Jurkat, Clone E6-1 (cell line): ENCODE measurements around the gene IPO5. TPM values are rescaled to one million over a fixed set of nuclear protein-coding genes. Genes with fewer than 3 reads are reported as not detected.

ENCODE experiments used
- DNase-seq: peaks from one replicate; pipeline ENCODE4 v3.0.0-alpha.2; 2011; ENCODE audit warnings: low read depth, low spot score
- H3K4me3 ChIP-seq: 2 replicates; pipeline ENCODE4 v1.5.1; 2011; ENCODE audit warnings: mild to moderate bottlenecking, low read length, control low read depth, moderate library complexity
- polyA plus RNA-seq: library from polyadenylated mRNA; unstranded; fragments of >200 nt; gene quantifications from one replicate; pipeline ENCODE4 v1.2.1, GENCODE V29; 2012; ENCODE audit warnings: missing spikeins; ENCODE audit not compliant: insufficient read length, insufficient read depth

IPO5 gene
- polyA plus RNA-seq: 120 TPM

DNA sequence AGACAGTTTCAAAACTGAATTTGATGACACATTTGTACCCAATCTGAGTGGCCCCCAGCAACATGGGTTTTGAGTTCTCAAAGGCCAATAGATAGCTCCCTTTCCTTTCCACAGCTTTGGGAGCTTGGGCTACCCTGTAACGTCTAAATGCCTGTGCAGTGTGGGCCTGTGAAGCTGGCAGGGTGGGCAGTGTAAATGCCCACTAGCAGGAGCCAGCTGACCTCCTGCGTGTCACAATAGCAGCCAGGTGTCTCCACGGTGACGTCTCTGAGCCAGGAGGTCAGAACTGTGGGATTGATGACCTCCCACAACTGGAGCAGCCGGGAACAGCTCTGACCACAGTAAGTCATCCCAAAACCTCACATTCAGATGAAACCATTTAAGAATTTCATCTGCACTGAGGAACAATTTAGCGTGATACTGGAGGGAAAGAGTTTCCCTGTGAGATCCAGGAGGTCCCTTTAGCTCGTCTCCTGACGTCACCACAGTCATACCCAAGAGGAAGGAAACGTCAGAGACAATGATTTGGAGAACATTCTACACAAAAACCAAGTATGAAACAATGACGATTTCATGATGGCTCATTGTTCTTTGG, at the start of gene IPO5:
Gene IPO5 (plus strand): TSS at position 300 of the 595 bp plus-strand sequence. CDS start 23,022 bp downstream, outside the sequence.
- DNase-seq: no peak
- no peak within 1 kb of the TSS for H3K4me3 ChIP-seq

DNA sequence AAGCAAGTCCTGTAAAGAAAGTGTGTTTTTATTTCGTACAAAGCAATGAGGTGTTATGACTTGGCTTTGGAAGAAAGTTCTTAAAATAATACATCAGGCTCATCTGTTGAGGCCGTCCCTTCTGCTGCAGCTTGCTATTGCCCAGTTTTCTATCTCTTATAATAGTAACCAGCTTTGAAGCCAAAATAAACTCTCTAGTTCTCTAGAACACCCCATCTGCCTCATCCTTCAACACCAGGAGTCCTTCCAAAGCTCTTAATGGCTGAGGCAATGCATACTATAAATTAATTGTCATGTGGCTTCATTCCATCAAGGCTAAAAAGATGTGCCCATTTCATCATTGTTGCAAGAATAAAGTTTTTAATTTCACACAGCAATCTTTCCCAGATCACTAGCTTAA, 49.4 kb upstream of the IPO5 start:
- no peak overlapping the region for H3K4me3 ChIP-seq
- no peak for DNase-seq

DNA sequence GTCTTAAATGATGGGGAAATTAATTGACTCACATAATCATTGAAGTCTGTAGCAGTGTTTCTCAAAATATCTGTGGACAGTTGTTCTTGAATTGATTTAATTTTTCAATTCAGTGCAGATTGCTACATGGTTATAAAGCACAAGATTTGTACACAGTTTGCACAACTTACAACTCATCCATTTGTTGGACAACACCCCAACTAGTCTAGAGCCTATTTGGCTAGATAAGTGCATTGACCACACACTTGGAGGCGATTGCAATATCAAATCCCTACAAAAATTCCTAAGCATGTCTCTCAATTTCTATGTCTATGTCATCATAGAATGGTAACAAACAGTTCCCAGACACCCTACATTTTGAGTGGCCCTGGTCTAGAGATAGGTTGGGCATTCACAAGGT, 48.0 kb upstream of the IPO5 start:
- H3K4me3 ChIP-seq: no peak overlapping the region
- no peak for DNase-seq

DNA sequence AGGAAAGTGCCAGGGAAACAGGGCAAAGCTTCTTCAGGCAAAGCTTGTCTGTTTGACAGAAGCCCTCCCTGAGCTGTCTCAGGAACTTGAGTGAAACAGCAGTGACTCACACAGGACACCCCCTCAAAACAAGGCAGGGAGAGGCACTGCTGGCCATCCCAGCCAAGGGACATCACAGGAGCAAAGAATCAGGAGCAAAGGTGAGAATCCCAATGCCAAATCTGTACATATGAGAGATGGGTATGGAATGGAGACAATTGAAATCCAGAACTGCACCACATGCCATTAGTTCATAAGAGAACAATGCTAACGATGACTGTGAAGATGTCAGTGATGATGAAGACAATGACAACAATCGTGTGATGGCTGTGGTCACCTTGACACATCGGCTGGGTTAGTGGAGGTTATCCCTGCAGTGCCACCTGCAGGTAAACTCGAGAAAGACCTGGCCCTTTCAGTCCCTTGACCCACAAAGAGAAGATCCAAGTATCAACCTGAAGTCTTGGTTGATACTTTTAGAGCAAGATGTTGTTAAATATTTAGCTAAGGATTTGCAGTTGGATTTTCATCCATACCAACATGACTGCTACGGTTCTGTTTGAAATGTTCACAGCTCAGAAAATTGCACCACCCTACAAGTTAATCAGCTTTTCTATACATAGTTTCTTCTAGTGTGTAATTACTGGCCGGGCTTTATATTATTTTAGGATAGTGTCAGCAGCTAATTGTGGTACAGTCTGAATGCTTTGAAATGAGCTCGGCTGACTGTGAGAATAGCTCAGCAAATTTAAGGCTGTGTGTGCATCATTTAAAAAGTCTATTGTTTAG, 42.0 kb upstream of the IPO5 start:
- no peak for DNase-seq
- H3K4me3 ChIP-seq: no peak overlapping the region

DNA sequence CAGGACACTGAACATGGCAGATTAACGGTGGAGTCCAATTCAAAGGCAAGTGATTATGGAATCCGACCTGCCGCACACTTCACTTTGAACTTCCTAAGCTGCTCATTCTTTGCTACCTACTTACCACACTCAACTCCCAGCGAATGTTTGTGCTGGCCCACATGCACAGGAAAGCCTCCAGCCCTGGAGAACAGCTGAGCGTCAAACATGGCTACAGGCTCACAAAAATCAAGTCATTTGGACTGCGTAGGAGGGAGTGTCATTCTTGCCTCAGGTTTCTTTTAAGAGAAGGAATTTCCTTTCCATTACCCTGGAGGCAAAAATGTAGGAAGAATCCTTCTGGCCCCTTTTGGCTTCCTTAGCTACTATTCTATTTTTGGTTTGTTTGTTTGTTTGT, 41.3 kb upstream of the IPO5 start:
- H3K4me3 ChIP-seq: no peak overlapping the region
- no peak for DNase-seq

DNA sequence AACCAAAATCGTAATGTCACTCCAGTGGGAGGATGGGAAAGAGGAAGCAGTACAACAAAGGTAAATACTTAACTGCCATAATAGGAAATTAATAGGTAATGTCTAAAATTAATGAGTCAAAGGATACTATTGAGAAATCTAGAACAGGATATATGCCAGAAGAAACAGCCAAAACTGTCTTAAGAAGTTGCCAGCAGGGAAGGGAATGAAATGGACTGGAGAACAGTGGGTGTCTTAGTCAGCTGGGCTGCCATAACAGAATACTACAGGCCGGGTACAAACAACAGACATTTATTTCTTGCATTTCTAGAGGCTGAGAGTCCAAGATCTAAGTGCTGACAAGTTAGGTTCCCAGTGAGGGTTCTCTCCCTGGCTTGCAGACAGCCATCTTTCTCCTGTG, 40.3 kb upstream of the IPO5 start:
- DNase-seq: no peak
- no peak overlapping the region for H3K4me3 ChIP-seq

DNA sequence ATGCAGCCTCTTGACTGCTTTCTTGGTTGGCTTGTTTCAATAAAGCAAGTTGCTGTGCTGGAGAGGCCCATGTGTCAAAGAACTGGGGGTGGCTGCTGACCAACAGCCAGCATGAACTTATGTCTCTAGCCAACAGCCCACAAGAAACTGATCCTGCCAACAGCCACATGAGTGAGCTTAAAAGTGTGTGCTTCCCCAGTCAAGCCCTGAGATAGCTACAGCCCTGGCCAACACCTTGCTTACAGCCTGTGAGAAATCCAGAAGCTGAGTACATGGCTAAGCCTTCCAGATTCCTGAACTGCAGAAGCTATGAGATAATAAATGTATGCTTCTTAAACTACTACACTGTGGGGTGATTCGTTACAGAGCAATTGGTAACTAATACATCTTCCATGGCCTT, 38.9 kb upstream of the IPO5 start:
- no peak overlapping the region for H3K4me3 ChIP-seq
- no peak for DNase-seq

DNA sequence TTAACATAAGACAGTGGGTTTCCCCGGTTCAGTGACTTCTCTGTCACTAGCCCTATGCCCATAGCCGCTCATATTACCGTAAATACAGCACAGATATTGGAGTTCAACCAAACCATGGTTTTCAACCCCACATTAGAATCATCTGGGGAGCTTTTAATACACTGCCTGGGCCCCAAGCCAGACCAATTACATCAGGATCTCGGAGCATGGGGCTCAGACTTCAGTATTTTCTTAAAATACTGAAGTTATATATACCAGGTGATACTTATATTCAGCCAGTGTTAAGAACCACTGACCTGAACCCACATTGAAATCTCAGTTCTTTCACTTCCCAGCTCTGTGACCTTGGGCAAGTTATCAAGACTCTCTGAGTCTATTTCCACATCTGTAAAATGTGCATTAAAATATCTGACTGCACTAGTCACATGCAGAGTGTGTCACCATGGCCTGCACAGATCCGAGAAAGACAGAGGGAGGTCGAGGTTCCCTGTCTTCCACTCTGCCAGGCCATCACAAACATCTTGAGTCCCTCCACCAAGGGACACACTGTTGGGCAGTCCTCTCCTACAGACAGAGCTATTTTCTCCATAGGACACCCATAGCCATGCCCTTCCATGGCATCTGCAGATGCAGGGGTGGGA, 32.2 kb upstream of the IPO5 start:
- no peak for DNase-seq
- H3K4me3 ChIP-seq: no peak overlapping the region

DNA sequence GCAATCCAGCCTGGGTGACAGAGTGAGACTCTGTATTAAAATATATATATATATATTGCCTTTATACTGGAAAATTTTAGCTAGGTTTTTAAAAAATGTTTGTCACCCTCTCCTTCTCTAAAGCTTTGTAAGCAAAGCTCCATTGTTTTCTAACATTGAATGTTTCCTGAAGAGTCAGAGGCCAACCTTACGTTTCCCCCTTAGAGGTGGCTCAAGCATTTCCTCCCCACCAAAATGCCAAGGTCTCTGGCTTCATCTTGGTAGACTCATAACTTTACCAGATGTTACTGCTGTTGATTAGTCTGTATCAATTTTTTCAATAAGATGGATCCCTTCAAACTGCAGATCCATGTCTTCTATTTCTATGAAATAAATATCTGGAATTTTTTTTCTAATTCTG, 25.2 kb upstream of the IPO5 start:
- DNase-seq: no peak
- no peak overlapping the region for H3K4me3 ChIP-seq

DNA sequence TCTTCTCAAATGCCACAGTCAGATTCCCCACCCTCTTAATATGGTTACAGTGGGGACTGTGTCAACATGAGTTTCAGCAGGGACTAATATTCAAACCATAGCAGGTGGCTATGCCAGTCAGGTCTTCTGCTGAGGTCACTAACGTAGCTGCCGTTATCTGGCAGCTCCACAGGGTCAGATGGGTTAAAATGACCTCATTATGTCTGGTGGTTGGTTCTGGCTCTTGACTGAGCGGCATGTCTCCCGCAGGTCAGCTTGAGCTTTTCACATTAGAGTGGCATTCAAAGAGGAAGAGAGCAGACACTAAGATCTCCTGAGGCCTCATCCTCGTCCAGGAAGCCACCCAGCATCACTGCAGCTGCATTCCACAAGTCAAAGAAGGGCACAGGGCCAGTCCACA, 21.4 kb upstream of the IPO5 start:
- no peak overlapping the region for H3K4me3 ChIP-seq
- no peak for DNase-seq

DNA sequence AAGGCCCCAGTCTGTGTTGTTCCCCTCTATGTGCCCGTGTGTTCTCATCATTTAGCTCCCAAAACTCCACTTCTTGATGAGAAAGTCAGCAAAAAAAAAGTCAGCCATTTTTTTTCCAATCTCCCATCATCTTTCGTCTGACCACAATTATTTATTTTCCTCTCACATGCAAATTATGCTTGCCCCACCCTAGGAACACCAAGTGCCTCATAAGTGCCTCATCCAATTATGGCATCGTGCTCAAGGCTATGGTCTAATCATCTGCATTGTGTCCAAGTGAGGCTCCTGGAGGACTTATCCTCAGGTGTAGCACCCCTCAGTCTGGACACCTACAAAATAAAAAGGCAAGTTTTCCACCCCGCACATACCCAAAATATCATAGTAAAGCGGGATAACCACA, 20.8 kb upstream of the IPO5 start:
- H3K4me3 ChIP-seq: no peak overlapping the region
- no peak for DNase-seq

DNA sequence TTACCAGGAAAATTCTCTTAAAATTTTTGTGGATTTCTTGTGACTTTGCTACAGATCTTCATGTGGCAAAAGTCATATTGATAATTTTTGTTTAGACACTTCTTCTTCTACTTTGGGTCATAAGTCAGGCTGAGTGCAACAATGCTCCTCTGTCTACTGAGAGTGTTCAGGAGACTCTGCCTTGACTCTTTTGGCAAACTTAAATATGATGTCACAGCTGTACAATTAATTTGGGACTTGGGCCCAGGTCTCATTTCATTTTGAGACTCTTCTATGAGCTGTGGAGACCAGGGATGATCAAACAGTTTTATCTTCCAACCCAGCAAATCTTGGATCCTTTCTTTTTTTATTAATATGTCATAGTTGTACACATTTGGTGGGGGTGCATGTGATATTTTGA, 19.7 kb upstream of the IPO5 start:
- H3K4me3 ChIP-seq: no peak overlapping the region
- no peak for DNase-seq

DNA sequence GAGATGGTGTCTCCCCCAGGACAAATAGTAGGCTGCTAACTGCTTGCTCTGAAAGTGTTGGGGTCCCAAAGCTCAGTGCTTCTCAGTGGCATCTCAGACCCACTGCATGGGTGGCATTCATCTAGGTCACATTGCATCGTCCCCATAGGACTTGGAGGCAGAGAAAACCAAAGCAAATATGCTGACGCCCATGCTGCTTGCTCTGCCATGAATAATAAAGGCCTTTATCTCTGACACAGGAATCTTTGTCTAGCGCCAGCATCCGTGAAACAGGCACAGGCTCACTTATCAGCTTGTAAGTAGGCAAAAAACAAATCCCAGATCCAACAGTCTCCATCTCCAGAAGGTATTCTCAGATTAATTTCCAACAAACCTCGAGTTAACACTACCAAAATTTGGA, 18.9 kb upstream of the IPO5 start:
- DNase-seq: no peak
- no peak overlapping the region for H3K4me3 ChIP-seq

DNA sequence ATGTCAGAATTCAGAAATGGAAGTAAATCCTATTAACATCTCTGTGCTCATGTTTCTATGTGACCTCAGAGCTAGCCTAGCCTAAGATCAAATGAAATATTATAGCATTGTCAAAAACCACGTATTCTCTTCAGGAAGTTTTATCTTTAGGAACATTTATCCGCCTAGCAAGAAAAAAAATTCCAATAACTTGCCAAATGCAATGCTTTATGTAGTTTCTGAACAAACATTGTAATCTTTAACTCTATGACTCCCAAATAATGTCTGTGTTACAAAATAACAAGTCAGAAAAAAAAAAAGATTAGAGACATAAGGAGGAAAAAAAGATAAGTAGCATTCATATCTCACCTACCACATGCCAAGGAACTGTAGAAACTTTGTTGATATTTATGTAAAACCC, 18.4 kb upstream of the IPO5 start:
- no peak overlapping the region for H3K4me3 ChIP-seq
- no peak for DNase-seq

DNA sequence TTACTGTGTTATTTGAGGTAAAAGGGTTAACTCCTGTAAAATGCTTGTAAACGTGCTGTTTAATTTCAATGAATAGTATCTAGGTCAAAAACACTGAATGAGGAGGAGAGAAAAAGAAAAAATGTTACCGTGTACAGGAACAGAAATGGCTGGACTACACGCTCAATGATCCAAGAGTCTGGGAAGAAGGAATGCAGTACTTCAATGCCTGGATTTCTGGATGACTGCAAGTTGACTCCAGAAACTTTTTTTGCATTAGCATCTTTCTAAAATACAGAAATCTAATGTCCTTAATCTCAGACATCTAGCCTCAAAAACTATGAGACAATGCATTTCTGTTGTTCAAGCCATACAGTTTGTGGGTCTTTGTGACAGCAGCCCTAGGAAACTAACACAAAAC, 17.4 kb upstream of the IPO5 start:
- no peak for DNase-seq

DNA sequence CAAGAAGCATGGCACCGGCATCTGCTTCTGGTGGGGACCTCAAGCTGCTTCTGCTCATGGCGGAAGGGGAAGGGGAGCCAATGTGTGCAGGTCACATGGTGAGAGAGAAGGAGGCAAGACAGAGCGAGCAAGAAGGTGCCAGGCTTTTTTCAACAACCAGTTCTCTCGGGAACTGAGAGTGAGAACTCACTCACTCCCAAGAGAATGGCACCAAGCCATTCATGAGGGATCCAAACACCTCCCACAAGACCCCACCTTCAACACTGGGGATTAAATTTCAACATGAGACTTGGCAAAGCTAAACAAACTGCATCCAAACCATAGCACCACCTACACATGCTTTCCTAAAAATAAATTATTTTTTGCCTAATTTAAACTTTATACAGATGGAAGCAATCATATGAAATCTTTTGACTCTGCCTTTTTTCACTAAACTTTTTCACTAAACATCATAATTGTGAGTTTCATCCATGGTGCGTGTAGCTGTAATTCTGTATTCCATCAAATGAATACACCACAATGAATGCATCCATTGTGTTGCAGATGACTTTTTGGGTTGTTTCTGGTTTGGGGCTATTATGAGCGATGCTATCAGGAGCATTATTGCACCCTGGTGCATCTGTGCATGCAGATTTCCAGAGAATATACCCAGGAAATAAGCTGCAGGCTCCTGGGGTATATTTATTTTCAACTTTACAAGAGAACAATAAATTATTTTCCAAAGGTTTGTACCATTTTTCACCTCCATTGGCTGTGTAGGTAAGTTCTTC, 14.6 kb upstream of the IPO5 start:
- H3K4me3 ChIP-seq: no peak overlapping the region
- no peak for DNase-seq

More for the DNA sequence above, 17.4 kb upstream of the IPO5 start:
- no peak overlapping the region for H3K4me3 ChIP-seq

DNA sequence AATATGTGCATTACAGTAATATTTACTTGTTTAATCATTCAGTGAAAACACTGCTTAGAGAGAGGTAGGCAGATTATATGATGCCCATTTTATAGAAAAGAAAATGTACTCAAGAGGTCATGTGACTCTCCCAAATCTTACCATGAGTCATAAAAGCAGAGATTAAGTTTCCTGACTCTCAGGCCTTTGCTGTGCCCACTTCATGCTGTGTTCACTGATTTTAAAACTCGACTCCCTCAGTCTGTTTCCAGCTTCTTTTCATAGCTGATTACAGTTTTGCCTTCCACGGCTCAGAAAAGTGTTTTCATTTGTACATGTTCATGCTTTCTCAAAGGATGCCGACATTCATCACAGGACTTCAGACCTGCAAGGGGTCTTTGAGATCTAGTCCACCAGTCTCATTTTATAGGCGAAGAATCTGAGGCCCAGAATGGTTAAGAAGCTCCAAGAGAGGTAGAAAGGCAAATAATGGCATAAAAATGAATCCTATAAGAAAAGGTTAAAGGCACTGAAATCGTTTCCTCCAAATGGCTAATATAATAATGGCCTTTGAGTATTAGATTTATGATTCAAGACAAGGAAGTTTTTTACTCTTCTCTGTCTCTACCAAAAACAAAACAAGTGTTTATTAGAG, 9.0 kb upstream of the IPO5 start:
- H3K4me3 ChIP-seq: no peak overlapping the region
- no peak for DNase-seq

DNA sequence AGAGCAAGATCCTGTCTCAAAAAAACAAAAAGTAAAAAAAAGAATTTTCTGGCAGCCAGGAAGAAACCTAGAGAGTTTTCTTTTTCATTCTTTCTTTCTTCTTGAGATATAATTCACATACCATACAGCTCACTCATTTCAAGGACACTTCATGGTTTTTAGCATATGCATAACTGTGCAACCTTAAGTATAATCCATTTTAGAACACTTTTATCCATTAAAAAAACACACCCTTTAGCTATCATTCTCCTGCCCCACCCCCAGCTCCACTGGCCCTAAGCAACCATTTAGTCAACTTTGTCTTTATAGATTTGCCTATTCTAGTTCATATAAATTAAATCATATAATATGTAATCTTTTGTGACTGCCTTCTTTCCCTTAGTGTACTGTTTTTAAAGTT, 8.1 kb upstream of the IPO5 start:
- DNase-seq: no peak
- H3K4me3 ChIP-seq: no peak overlapping the region

DNA sequence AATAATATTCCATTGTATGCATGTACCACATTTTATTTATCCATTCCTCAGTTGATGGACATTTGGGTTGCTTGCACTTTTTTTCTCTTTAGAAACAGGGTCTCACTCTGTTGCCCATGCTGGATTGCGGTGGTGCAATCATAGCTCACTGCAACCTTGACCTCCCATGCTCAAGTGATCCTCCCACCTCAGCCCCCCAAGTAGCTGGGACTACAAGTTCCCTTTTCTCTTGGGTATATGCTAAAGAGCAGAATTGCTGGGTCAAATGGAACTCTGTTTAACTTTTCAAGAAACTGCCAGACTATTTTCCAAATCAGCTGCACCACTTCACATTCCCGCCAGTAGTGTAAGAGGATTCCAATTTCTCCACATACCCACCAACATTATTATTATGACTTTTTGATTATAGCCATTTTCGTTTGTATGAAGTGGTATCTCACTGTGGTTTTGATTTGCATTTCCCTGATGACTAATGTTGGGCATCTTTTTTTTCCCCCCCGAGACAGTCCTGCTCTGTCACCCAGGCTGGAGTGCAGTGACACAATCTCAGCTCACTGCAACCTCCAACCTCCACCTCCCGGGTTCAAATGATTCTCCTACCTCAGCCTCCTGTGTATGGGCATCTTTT, 7.6 kb upstream of the IPO5 start:
- no peak overlapping the region for H3K4me3 ChIP-seq
- DNase-seq: no peak
